ENCODE measurements around the gene CDKAL1. TPM values are rescaled to one million over a fixed set of nuclear protein-coding genes. Genes with fewer than 3 reads are reported as not detected.

The CDKAL1 gene
- total and polyA plus RNA-seq, 9 of the 15 experiments (the other 6 are each of a cell fraction or from before 2014, with no cell fraction given), result 11.2 to 36.3 (median 20.1) TPM

- TF ChIP-seq KDM1A (IDR thresholded peaks at IDR 0.05), result 0 out of 4 replicates have a peak, but pooled peaks of 1 of the 2 experiments have one; percentile 23
- TF ChIP-seq, protein P1, sequence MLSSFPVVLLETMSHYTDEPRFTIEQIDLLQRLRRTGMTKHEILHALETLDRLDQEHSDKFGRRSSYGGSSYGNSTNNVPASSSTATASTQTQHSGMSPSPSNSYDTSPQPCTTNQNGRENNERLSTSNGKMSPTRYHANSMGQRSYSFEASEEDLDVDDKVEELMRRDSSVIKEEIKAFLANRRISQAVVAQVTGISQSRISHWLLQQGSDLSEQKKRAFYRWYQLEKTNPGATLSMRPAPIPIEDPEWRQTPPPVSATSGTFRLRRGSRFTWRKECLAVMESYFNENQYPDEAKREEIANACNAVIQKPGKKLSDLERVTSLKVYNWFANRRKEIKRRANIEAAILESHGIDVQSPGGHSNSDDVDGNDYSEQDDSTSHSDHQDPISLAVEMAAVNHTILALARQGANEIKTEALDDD (IDR thresholded peaks at IDR 0.05), result peak; percentile 83
- no peak for TF ChIP-seq PHB (CRISPR knock-in tag; IDR thresholded peaks at IDR 0.05)
- no peak for TF ChIP-seq NR2C2 (CRISPR knock-in tag; IDR thresholded peaks at IDR 0.05)
- peak; percentile 18; the same call in 1 of the 2 replicates for TF ChIP-seq NR2C2 (tag; IDR thresholded peaks at IDR 0.05)
Observed at GRCh38 chr6:20819774-20820400, 285.6 kb downstream of the CDKAL1 start (continued).

DNA sequence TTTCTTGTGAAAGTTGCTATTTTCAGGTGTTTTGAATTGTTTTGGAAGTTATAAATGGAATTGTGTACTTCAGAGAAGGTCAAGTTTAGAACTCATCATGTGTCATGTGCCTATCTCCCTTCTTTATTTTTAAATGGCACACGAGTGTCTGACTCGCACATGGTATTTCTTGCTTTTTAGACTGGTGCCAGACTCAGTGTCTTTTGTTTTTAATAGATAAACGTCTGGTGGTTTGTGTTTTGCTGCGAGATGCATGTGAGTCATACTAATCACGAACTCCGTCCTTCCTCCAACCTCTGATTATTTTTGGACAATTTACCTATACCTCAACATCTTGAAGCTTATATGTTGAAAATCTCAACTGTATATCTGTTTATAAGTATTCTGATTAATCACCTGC lies 292.1 kb downstream of the CDKAL1 start:
- in situ Hi-C loops (cut with MboI) (no loop called here), intact Hi-C loops (cut with micrococcal nuclease) (no loop called here)
- peaks cover 0 to 8% of the 10 kb centered on the region in 2 experiments; a peak in 1 of 5 replicates for H3K4me1 ChIP-seq (replicated peaks in 1 of 2; ENCODE audit: control insufficient read depth in 2 of 2, insufficient read depth in 2 of 2, low read length in 2 of 2)
- no peak overlapping the region for H3K4me3 ChIP-seq
- ATAC-seq (peak; percentile 79), DNase-seq (ENCODE audit: extremely low read depth in 1 of 4, low spot score in 3 of 4) (peak in 2 of 4 experiments; percentile 38 to 58), FAIRE-seq (peak; percentile 40)
- H3K9ac ChIP-seq (ENCODE audit: insufficient read depth in 1 of 2, low read depth in 2 of 2, low read length in 2 of 2), result no peak overlapping the region
- H3K27me3 ChIP-seq (ENCODE audit: control insufficient read depth in 2 of 2, insufficient read depth in 2 of 2, low read length in 2 of 2), result no peaks in the 10 kb centered on the region
- H4K20me1 ChIP-seq (replicated peaks; ENCODE audit: control insufficient read depth, insufficient read depth, low read length), result no peaks in the 10 kb centered on the region
- CTCF ChIA-PET (ENCODE audit: low intra/inter-chr PET ratio), result no interaction called here
- no peak overlapping the region for H2AFZ ChIP-seq (ENCODE audit: low read depth, low read length)
- H3K9me1 ChIP-seq (ENCODE audit: control insufficient read depth, insufficient read depth, low read length), result no peaks in the 10 kb centered on the region
- H3K36me3 ChIP-seq (ENCODE audit: control insufficient read depth, insufficient read depth, low read length), result no peaks in the 10 kb centered on the region
- H3K27ac ChIP-seq (ENCODE audit: extremely low read depth, low read depth, low read length), result no peak overlapping the region
- POLR2A ChIA-PET, result no interaction called here
- no peaks in the 10 kb centered on the region for H3K9me3 ChIP-seq (replicated peaks; ENCODE audit: control insufficient read depth, insufficient read depth, low read depth, low read length)
- no peak overlapping the region for H3K4me2 ChIP-seq (ENCODE audit: insufficient read depth, low read length)
- no TSS peak for BruUV-seq (replicated peaks)
- no peaks in the 10 kb centered on the region for H3K79me2 ChIP-seq (ENCODE audit: control insufficient read depth, insufficient read depth, low read length)
- 2% methylated on average over 6 of the region's 6 CpGs for WGBS (ENCODE audit: insufficient coverage, low coverage, missing lambda C conversion rate)
- TF ChIP-seq FOSL1 (tag; conservative IDR thresholded peaks at IDR 0.05) (peak; percentile 93), SMARCA4 (IDR thresholded peaks at IDR 0.05) (peak; percentile 87), ARID1B (IDR thresholded peaks at IDR 0.05) (peak; percentile 89), CBFA2T3 (IDR thresholded peaks at IDR 0.05) (peak; percentile 89), ETV1 (tag; conservative IDR thresholded peaks at IDR 0.05; ENCODE audit: low read depth) (no peak), PCBP2 (IDR thresholded peaks at IDR 0.05; ENCODE audit: low read depth, low read length, poor library complexity, severe bottlenecking) (no peak), FOXK1 (CRISPR knock-in tag; IDR thresholded peaks at IDR 0.05; ENCODE audit: borderline replicate concordance) (no peak), ZNF324 (CRISPR knock-in tag; IDR thresholded peaks at IDR 0.05) (no peak), MECOM (CRISPR knock-in tag; IDR thresholded peaks at IDR 0.05) (no peak), ZNF146 (CRISPR knock-in tag; IDR thresholded peaks at IDR 0.05; ENCODE audit: unreplicated experiment) (no peak), GABPB1 (CRISPR knock-in tag; IDR thresholded peaks at IDR 0.05) (no peak), CCAR2 (IDR thresholded peaks at IDR 0.05; ENCODE audit: low read depth, low read length) (no peak)
- TF ChIP-seq, protein P2, sequence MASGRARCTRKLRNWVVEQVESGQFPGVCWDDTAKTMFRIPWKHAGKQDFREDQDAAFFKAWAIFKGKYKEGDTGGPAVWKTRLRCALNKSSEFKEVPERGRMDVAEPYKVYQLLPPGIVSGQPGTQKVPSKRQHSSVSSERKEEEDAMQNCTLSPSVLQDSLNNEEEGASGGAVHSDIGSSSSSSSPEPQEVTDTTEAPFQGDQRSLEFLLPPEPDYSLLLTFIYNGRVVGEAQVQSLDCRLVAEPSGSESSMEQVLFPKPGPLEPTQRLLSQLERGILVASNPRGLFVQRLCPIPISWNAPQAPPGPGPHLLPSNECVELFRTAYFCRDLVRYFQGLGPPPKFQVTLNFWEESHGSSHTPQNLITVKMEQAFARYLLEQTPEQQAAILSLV (tag; IDR thresholded peaks at IDR 0.05), result no peak
- TF ChIP-seq, protein P3, sequence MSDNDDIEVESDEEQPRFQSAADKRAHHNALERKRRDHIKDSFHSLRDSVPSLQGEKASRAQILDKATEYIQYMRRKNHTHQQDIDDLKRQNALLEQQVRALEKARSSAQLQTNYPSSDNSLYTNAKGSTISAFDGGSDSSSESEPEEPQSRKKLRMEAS (CRISPR knock-in tag; IDR thresholded peaks at IDR 0.05), result no peak

All from K562 (cell line).